ENCODE measurements around the gene PAPLN. TPM values are rescaled to one million over a fixed set of nuclear protein-coding genes. Genes with fewer than 3 reads are reported as not detected.
"Not testable (repeated sequence)": the region's sequence is repeated elsewhere in the genome, so short reads cannot be mapped to it uniquely, and the experiment has no call there.

The PAPLN gene
- polyA plus RNA-seq, 12 donors = 1.0 to 22.5 (median 1.6) TPM; not detected in 1

- DNase-seq = no peak
Observed at GRCh38 chr14:73285979-73286378, 48.7 kb downstream of the PAPLN start.

DNA sequence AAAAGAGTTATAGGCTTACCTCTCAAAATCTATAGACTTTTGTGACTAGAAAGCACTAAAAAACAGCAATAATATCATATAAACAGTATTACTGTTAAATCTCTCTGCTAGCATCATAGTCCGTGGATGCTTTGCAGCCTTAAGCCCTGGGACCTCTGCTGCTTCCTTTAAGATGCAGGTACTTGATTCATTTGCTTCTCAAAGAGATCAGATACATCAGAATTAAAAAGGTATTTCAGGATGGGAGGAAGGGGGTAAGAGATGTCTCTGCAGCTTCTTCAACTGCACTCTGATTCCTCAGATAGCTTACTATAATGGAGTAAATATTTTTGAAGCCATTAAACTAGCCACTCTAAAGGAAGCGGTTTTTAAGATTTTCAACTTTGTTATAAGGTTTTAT, 49.3 kb downstream of the PAPLN start:
- DNase-seq = no peak

DNA sequence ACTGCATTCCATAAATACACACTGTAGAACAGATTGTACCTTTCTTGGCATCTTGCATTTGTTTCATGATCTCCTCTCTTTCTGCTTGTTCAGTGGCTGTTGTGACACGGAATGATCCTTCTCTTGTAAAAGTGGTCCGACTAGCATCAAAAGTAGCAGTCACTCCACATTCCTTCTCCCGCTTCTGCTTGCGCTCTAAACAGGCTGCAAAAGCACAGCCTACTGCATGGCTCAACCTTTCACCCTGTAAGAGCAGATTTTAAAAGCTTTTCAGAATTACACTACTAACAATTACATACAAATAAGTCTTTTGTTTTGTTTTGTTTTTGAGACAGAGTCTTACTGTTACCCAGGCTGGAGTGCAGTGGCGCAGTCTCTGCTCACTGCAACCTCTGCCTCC, 49.8 kb downstream of the PAPLN start:
- DNase-seq = no peak

- DNase-seq = no peak
Observed at GRCh38 chr14:73289308-73289707, 52.0 kb downstream of the PAPLN start.

GRCh38 chr14:73289729-73290128, 52.4 kb downstream of the PAPLN start:
- no peak for DNase-seq

DNA sequence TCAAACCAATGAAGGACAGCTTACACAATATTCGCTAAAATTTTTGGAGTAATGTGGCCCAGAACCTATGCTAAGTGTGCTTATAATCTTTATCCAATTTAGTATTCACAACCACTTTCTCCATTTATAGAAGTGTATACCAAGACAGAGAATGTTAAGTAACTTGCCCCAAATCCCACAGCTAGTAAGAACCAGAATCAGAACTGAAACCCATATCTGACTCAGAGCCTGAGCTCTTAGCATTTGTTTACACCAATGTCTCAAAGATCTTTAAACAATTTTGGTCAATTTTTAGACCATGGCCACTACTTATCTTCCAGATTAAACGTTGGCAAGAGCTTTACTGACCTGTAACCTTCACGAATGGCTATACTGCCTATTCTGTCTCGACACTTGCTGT, 53.0 kb downstream of the PAPLN start:
- DNase-seq = no peak

GRCh38 chr14:73293782-73294781, 56.8 kb downstream of the PAPLN start:
- DNase-seq = no peak

DNA sequence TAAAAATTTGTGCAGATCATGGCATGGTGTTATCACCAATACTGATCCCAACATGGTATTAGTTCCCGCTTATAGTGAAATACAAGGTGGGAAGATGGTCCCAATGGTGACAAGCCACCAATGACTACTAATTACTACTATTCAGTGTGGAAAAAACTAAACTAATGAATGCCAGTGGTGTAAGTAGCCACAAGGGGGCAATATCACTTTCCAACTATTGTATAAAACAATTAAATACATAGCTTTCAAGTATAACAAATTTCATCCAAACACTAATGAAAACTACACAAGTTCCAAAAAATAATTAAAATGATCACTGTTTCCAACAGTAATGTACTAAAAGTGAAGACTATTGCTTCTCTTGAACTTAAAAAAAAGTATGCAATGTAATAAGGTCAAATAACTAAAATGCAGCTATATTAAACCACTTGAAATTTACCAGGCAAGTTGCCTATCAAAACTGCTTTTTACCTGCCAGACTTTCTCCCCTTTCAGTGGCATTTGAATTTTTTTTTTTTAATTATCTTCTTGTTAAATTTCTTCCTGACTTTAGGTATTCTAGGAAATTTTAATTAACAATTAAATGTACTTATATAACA, 58.0 kb downstream of the PAPLN start:
- DNase-seq = no peak

GRCh38 chr14:73305499-73305898, 68.2 kb downstream of the PAPLN start:
- DNase-seq = no peak

DNA sequence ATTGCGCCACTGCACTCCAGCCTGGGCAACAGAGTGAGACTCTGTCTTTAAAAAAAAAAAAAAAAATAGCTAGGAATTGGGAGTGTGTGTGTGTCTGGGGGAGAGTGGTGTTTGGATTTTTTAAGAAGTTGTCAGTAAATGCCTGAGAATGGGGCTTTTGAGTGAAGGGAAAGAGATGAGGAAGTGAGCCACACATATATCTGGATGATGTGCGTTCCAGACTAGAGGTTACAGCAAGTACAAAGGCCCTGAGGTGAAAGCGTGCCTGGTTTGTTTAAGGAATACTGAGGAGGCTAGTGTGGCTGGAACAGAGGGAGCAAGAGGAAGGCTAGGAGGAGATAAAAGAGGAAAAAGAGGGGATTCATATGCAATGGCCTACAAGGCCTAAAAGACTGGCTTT, 70.0 kb downstream of the PAPLN start:
- DNase-seq = no peak

GRCh38 chr14:73309207-73309606, 71.9 kb downstream of the PAPLN start:
- not testable (repeated sequence) for DNase-seq

GRCh38 chr14:73311708-73312030, 74.4 kb downstream of the PAPLN start:
- DNase-seq = no peak

GRCh38 chr14:73312687-73313086, 75.4 kb downstream of the PAPLN start:
- DNase-seq = no peak

GRCh38 chr14:73313151-73313550, 75.8 kb downstream of the PAPLN start:
- no peak for DNase-seq

DNA sequence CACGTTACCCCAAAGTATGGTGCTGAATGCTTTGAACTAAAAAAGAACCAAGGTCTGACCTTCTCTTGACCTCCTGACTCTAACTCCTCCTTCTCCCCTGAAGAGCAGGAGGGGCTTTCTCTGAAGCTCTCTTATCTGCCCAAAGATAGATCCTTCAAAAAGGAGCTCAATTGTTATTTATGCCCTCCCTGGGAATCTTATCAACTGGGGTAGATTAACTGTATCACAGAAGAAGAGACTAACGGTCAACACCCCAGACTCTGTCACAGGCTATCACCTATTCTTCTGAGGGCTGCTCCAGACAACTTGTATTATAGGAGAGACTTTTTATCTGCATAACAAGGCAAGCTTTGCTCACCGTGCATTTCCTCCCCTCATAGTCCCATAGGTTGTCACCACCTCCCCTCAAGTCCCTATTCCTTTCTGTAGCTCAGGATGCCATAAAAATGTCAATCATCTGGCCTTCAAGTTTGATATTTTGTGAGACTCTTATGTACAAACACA, 86.6 kb downstream of the PAPLN start:
- no peak for DNase-seq

Other genes starting within 250 kb of the PAPLN start
- gene ZFYVE1, start 210.4 kb upstream of the PAPLN start, polyA plus RNA-seq (ENCODE audit: insufficient read length in 12 of 12) = 10 to 100 TPM in 10 of 12 donors, 1 to 10 TPM in 1, not detected in 1; 9.3 to 15.4 (median 13.4) TPM
- 100 to 1,000 TPM in 4 of 12 donors, 10 to 100 TPM in 7, not detected in 1; 61.7 to 176 (median 90.9) TPM for gene RBM25, start 179.0 kb upstream of the PAPLN start, polyA plus RNA-seq (ENCODE audit: insufficient read length in 12 of 12)
- 10 to 100 TPM in 11 of 12 donors, not detected in 1; 29.2 to 46.9 (median 35.5) TPM for gene PSEN1, start 101.0 kb upstream of the PAPLN start, polyA plus RNA-seq (ENCODE audit: insufficient read length in 12 of 12)
- gene NUMB, start 221.0 kb downstream of the PAPLN start, polyA plus RNA-seq (ENCODE audit: insufficient read length in 12 of 12) = 10 to 100 TPM in 11 of 12 donors, not detected in 1; 24.2 to 66.5 (median 35.0) TPM